NCI-H2227 treated with DMSO at 0.1 percent for 48 hours (cell line): ENCODE results near the gene VCL.
"Not testable (repeated sequence)": the region's sequence is repeated elsewhere in the genome, so short reads cannot be mapped to it uniquely, and the experiment has no call there.

Experiments used
- DNase-seq: peaks from one replicate; lab custom pipeline; 2025; lab: John Stamatoyannopoulos, UW

The VCL gene

GRCh38 chr10:74006269-74006668, 8.4 kb downstream of the VCL start:
- no peak for DNase-seq

DNA sequence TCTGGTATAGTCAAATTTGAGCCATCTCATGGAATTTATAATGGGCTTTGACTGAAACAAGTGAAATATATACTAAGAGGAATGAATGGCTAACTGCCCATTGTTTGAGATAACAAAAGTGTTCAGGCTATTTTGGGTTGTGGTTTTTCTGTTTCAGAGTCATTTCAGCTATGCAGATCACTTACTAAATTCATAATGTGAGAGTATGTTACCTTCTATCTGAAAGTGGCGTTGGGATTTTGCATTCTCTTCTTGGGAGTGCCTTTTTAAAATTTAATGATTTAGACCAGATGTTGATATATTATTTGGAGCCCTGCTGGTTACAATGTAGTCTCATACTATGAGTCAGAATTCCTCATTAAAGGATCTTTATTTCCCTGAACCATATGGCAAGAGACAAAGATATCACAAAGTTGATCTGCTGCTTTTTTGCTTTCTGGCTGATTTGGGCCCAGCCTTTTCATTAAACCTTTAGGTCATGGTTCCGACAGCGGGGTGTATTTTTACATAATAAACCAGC, 10.4 kb downstream of the VCL start:
- no peak for DNase-seq

GRCh38 chr10:74011017-74011416, 13.1 kb downstream of the VCL start:
- DNase-seq = no peak

GRCh38 chr10:74011770-74012169, 13.9 kb downstream of the VCL start:
- DNase-seq = no peak

- DNase-seq = no peak
Measured at GRCh38 chr10:74012480-74012879, 14.6 kb downstream of the VCL start.

GRCh38 chr10:74013004-74013403, 15.1 kb downstream of the VCL start:
- no peak for DNase-seq

DNA sequence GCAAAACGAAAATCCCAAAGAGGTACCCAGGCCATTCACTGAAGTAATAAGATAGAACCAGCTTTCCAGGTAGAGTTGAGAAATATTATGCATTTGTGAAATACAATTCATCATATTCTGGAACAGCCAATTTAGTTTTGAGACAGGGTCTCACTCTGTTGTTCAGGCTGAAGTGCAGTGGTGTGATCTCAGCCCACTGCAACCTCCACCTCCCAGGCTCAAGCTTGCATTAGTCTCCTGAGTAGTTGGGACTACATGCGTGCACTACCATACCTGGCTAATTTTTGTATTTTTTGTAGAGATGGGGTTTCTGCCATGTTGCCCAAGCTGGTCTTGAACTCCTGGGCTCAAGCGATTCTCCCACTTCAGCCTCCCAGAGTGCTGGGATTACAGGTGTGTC, 16.7 kb downstream of the VCL start:
- not testable (repeated sequence) for DNase-seq

DNA sequence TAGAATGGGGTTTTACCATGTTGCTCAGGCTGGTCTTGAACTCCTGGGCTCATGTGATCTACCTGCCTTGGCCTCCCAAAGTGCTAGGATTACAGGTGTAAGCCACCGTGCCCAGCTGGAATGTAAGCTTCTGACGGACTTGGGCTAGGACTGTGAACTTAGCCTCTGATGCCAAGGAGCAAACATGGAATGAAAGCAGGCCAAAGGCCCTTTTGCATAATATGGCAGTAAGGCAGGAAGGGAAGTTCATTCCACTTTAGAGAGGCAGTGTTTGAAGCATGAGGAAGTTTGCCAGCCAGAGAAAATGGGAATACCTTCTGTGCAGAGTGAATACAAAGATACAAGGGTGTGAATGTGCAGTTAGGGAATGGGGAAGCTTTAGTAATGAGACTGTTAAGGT, 20.3 kb downstream of the VCL start:
- DNase-seq = no peak

DNA sequence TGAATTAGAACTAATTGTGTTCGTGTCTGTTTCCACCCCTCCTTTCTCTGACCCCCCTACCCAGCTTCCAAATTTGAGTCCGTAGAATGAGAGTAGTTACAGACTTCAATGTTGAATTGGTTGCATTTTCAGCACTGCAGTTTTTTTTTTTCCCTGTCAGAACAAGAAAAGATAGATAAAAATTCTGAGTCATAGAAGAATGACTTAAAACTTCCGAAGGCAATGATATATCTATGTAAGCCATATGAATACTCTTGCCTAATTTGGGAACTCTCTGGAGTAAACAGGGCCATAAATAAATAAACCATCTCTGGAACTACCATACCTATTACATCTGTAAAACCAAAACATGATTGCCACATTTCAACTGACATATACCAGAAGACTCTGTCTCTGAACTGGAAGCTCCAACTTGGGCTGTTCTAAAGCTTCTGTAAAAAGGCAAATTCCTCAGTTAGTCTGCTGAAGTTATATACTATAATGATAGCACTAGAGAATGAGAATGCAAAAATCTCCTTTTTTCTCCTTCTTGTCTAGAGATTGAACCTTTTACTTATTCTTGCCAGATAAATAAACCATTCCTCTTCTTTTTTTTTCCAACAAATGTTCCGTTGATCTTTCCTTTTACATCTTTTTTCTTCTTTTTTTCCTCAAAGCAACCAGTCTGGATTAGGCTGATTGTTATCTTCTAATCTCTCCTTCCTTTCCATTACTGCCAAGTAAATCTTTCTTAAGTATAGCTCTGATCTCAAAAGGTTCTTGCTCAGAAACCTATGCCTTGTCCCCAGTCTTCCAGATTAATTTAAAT, 23.5 kb downstream of the VCL start:
- DNase-seq = no peak

- no peak for DNase-seq
Measured at GRCh38 chr10:74022926-74023629, 25.2 kb downstream of the VCL start.

GRCh38 chr10:74024600-74024999, 26.7 kb downstream of the VCL start:
- DNase-seq = no peak

- no peak for DNase-seq
Measured at GRCh38 chr10:74025380-74025978, 27.6 kb downstream of the VCL start.

GRCh38 chr10:74026428-74027015, 28.6 kb downstream of the VCL start:
- no peak for DNase-seq

GRCh38 chr10:74027702-74028101, 29.8 kb downstream of the VCL start:
- no peak for DNase-seq

DNA sequence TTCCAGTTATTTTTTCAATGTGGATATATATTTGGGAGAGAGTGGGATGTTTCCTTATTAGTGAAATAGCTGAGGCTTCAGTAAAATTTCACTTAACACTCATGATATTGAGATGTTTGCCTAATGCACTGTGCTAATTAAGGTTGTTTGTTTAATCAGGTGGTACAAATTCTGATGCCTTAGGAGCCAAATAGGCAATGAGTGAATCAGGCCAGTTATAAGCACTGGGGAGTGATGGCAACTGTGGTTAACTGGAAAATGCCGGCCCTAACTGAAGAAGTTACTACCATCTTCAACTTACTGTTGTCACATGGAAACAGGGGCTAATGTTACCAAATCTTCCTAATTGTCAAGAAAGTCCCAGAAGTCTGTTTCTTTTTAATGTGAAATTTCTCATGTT, 32.0 kb downstream of the VCL start:
- no peak for DNase-seq

DNA sequence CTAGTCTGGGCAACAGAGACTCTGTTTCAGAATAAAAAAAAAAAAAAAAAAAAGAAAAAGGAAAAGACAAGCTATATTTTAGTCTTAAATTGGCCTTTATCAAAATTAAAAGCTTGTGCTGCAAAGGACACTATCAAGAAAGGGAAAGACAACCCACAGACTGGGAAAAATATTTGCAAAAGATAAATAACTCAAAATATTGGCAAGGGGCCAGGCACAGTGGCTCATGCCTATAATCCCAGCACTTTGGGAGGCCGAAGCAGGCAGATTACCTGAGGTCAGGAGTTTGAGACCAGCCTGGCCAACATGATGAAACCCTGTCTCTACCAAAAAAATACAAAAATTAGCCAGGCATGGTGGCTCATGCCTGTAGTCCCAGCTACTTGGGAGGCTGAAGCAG, 34.3 kb downstream of the VCL start:
- not testable (repeated sequence) for DNase-seq

DNA sequence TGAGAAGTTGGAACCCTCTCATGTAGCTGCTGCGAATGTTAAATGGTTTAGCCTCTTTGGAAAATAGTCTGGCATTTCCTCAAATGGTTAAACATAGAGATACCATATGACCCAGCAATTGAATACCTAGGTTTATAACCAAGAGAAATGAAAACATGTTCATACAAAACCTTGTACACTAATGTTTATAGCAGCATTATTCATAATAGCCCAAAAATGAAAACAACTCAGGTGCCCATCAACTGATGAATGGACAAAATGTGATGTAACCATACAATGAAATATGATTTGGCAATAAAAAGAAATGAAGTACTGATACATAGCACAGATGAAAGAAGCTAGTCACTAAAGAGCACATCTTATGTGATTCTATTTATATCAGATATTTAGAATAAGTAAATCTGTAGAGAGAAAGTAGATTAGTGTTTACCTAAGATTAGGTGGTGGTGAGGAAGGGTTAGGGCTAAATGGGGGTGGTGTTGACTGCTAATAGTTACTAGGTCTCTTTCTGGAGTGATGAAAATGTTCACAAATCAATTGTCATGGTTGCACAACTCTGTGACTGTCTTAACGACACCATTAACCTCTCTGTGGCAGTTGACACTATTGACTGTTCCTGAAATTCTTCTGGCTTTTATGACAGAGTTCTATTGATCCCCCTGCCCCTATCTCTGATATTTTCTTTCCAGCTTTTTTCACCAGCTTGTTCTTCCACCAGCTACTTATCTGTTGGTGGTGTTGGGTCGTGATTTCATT, 35.2 kb downstream of the VCL start:
- DNase-seq = no peak

GRCh38 chr10:74033702-74034101, 35.8 kb downstream of the VCL start:
- no peak for DNase-seq

GRCh38 chr10:74034301-74034700, 36.4 kb downstream of the VCL start:
- DNase-seq = no peak

GRCh38 chr10:74035303-74035702, 37.4 kb downstream of the VCL start:
- no peak for DNase-seq

DNA sequence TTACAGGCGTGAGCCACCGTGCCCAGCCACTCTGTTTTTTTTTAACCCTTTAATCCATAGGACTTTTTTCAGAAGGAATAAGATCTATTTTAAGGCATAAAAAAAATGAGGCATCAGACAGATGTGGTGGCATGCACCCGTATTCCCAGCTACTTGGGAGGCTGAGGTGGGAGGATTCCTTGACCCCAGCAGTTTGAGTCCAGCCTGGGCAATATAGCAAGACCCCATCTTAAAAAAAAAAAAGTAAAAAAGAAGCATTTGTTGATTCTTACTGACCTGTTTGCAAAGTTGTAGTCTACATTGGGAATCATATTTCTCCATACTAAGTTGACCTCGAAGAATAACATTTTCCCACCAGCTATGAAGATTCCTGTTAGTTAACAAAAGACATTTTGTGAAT, 38.6 kb downstream of the VCL start:
- no peak for DNase-seq
